K562 (cell line): ENCODE measurements around the gene DTNBP1. TPM values are rescaled to one million over a fixed set of nuclear protein-coding genes. Genes with fewer than 3 reads are reported as not detected.
A peak's percentile ranks its signal among the peaks of the same experiment; 100 is the strongest.

Experiments used
- ATAC-seq: fragments of 200-7000 bp; cut with Tn5 transposase; 3 replicates; pipeline ENCODE4 v1.9.1; 2020; ENCODE audit warnings: moderate library complexity
- BruUV-seq: library from RNA; stranded (reverse); fragments of 400-500 nt; replicated peaks from 2 replicates; lab custom pipeline; 2021; lab: Mats Ljungman, UMichigan
- CTCF ChIA-PET: fragments of 300-600 bp; formaldehyde crosslinking; extraction: SDS; loops from one replicate; lab custom pipeline; 2021; ENCODE audit warnings: low intra/inter-chr PET ratio; lab: Yijun Ruan, JAX
- POLR2A ChIA-PET: fragments of 300-600, 350-650 bp; sonication (Branson Sonifier 250); formaldehyde crosslinking; extraction: SDS; loops from one replicate; lab custom pipeline; 2021; ENCODE audit warnings: antibody characterized with exemption, inconsistent platforms; lab: Yijun Ruan, JAX
- DNase-seq, 4 experiments: peaks; one replicate each; pipeline versions ENCODE4 v3.0.0 to v3.0.0-alpha.2; 2011 to 2018; ENCODE audit warnings: low spot score in 3 of 4, mixed read lengths in 3 of 4; ENCODE audit errors: extremely low read depth in 1 of 4
- FAIRE-seq: peaks from 2 replicates; lab custom pipeline; 2011; peaks lifted over from hg19 to GRCh38; lab: Jason Lieb, UNC
- H2AFZ ChIP-seq: 2 replicates; pipeline ENCODE4 v1.6.0; 2011; ENCODE audit warnings: low read depth, low read length, control low read depth, inconsistent platforms
- H3K27ac ChIP-seq: fragments of 200-600 bp; 3 replicates; pipeline ENCODE4 v1.8.0; 2011; ENCODE audit warnings: low read depth, mild to moderate bottlenecking, control low read depth, inconsistent platforms, low read length, moderate library complexity, mixed read lengths; ENCODE audit errors: extremely low read depth
- H3K27me3 ChIP-seq, 2 experiments: fragments of 300-600 bp in 1 of 2; 2 replicates in 1 of 2; 3 replicates in 1 of 2; pipeline versions ENCODE4 v1.6.0 to v1.8.0; 2011; ENCODE audit warnings: inconsistent platforms in 2 of 2, low read length in 2 of 2, mild to moderate bottlenecking in 1 of 2, mixed read lengths in 1 of 2, moderate library complexity in 1 of 2; ENCODE audit not compliant: control insufficient read depth in 2 of 2, insufficient read depth in 2 of 2
- H3K36me3 ChIP-seq: fragments of 300-600 bp; 3 replicates; pipeline ENCODE4 v1.8.0; 2011; ENCODE audit warnings: mild to moderate bottlenecking, low read length, inconsistent platforms; ENCODE audit not compliant: control insufficient read depth, insufficient read depth
- H3K4me1 ChIP-seq, 2 experiments: fragments of 200-600 bp in 1 of 2; replicated peaks in 1 of 2; 2 replicates in 1 of 2; 3 replicates in 1 of 2; pipeline versions ENCODE4 v1.5.1 to v1.8.0; 2011; ENCODE audit warnings: inconsistent platforms in 2 of 2, low read length in 2 of 2, mild to moderate bottlenecking in 1 of 2, mixed read lengths in 1 of 2, moderate library complexity in 1 of 2; ENCODE audit not compliant: control insufficient read depth in 2 of 2, insufficient read depth in 2 of 2
- H3K4me2 ChIP-seq: 2 replicates; pipeline ENCODE4 v1.6.1; 2011; ENCODE audit warnings: low read length, control low read depth, inconsistent platforms, mixed read lengths; ENCODE audit not compliant: insufficient read depth
- H3K4me3 ChIP-seq: fragments of 200-600 bp; sonication (generic), shearing (Covaris generic); 2 replicates; pipeline ENCODE4 v1.5.1; 2016; ENCODE audit warnings: control low read depth, inconsistent platforms
- H3K79me2 ChIP-seq: fragments of 200-600 bp; 3 replicates; pipeline ENCODE4 v1.8.0; 2011; ENCODE audit warnings: low read length, inconsistent platforms; ENCODE audit not compliant: control insufficient read depth, insufficient read depth
- H3K9ac ChIP-seq, 2 experiments: 2 replicates each; pipeline versions ENCODE4 v1.6.0 to v1.6.1; 2011; ENCODE audit warnings: low read depth in 2 of 2, low read length in 2 of 2, control low read depth in 1 of 2, inconsistent platforms in 1 of 2, mild to moderate bottlenecking in 1 of 2, mixed read lengths in 1 of 2; ENCODE audit not compliant: insufficient read depth in 1 of 2
- H3K9me1 ChIP-seq: one replicate; pipeline ENCODE4 v1.6.0; 2011; ENCODE audit warnings: inconsistent platforms, mild to moderate bottlenecking, low read length, moderate library complexity; ENCODE audit not compliant: control insufficient read depth, insufficient read depth
- H3K9me3 ChIP-seq: replicated peaks from 2 replicates; pipeline ENCODE4 v1.5.1; 2011; ENCODE audit warnings: low read depth, low read length, inconsistent platforms; ENCODE audit not compliant: control insufficient read depth, insufficient read depth
- H4K20me1 ChIP-seq: replicated peaks from 2 replicates; pipeline ENCODE4 v1.6.1; 2011; ENCODE audit warnings: low read length, inconsistent platforms, mixed read lengths; ENCODE audit not compliant: control insufficient read depth, insufficient read depth
- CBFA2T3 ChIP-seq: fragments of 450-650 bp; IDR thresholded peaks from 2 replicates; pipeline ENCODE4 v1.6.1; 2017
- DNMT1 ChIP-seq: fragments of 450-650 bp; IDR thresholded peaks from 2 replicates; pipeline ENCODE4 v1.6.1; 2016; ENCODE audit warnings: antibody characterized with exemption, mild to moderate bottlenecking
- EP400 ChIP-seq: fragments of 450-650 bp; IDR thresholded peaks from 2 replicates; pipeline ENCODE4 v1.6.1; 2017; ENCODE audit warnings: antibody characterized with exemption, mild to moderate bottlenecking, moderate library complexity
- ZBTB7A ChIP-seq: IDR thresholded peaks from 2 replicates; pipeline ENCODE4 v1.6.1; 2011; ENCODE audit warnings: low read depth, mild to moderate bottlenecking, low read length, moderate library complexity, borderline replicate concordance; ENCODE audit not compliant: control insufficient read depth
- WGBS: fragments of 100-300 bp; shearing (Covaris generic); methylation state at CpG from one replicate; pipeline ENCODE4 v1.1.6; 2016; ENCODE audit warnings: low coverage, mixed read lengths; ENCODE audit not compliant: insufficient coverage; ENCODE audit errors: missing lambda C conversion rate; 5-methylcytosine and 5-hydroxymethylcytosine counted together
- in situ Hi-C: fragments of 300-500 bp; cut with MboI; formaldehyde crosslinking; loops from 4 replicates; pipeline ENCODE4 v1.15.0; 2018; ENCODE audit warnings: inconsistent platforms, mixed read lengths
- intact Hi-C: fragments of 100-400 bp; cut with micrococcal nuclease; formaldehyde crosslinking; loops from 2 replicates; pipeline ENCODE4 v1.14.2; 2022
- polyA plus RNA-seq, 8 experiments: library from polyadenylated mRNA; depleted of rRNA in 4 of 8; stranded (reverse) in 5 of 8; unstranded in 3 of 8; fragments of >200 nt; fragmentation: Nextera tagmentation in 2 of 8; fragmentation: Illumina TruSeq in 1 of 8; extraction: Ambion mirVana in 2 of 8; extraction: Trizol in 1 of 8; gene quantifications; 2 replicates each; pipeline versions ENCODE4 v1.2.1 to v1.2.3, GENCODE V29; 2011 to 2014; ENCODE audit warnings: inconsistent platforms in 1 of 8, missing spikeins in 1 of 8
- total RNA-seq, 7 experiments: library from RNA; depleted of rRNA in 6 of 7; stranded (reverse); fragments of >200 nt in 6 of 7; fragmentation: Illumina TruSeq in 2 of 7; extraction: Trizol in 2 of 7; gene quantifications; 2 replicates each; pipeline versions ENCODE4 v1.2.1 to v1.2.3, GENCODE V29; 2011 to 2021; ENCODE audit warnings: low replicate concordance in 1 of 7

DTNBP1 gene
- total and polyA plus RNA-seq, 9 of the 15 experiments (the other 6 are each of a cell fraction or from before 2014, with no cell fraction given) = 16.7 to 54.5 (median 21.4) TPM

GRCh38 chr6:15510536-15511247 lies 152.1 kb downstream of the DTNBP1 start:
- DNase-seq (no peak), FAIRE-seq (no peak), ATAC-seq (no peak)
- Histone ChIP-seq H3K4me1 (peaks cover 23 to 39% of the 10 kb centered on the region in 2 experiments), H3K9me3 (no peaks in the 10 kb centered on the region), H3K9me1 (no peaks in the 10 kb centered on the region), H3K4me3 (no peak overlapping the region), H3K79me2 (peaks cover 7% of the 10 kb centered on the region; the same call in 2 of the 3 replicates), H3K9ac (peak overlapping the region; percentile 50 to 72; a peak in 2 of 4 replicates), H3K27me3 (no peaks in the 10 kb centered on the region), H3K27ac (peak overlapping the region; percentile 95), H3K4me2 (no peak overlapping the region), H2AFZ (no peak overlapping the region), H3K36me3 (peaks cover 91% of the 10 kb centered on the region), H4K20me1 (no peaks in the 10 kb centered on the region)
- in situ Hi-C loops (no loop called here), intact Hi-C loops (no loop called here)
- CTCF ChIA-PET = no interaction called here
- TF ChIP-seq DNMT1 (no peak), CBFA2T3 (0 out of 2 replicates have a peak, but pooled peaks have one; percentile 9)
- no TSS peak for BruUV-seq
- 86% methylated on average over 16 of the region's 16 CpGs for WGBS
- POLR2A ChIA-PET = no interaction called here

GRCh38 chr6:15510121-15510520 lies 152.7 kb downstream of the DTNBP1 start:
- intact Hi-C loops = no loop called here
- H3K4me3 ChIP-seq = no peak overlapping the region
- peak overlapping the region; percentile 95 for H3K27ac ChIP-seq
- BruUV-seq = no TSS peak
- DNase-seq (no peak), ATAC-seq (no peak), FAIRE-seq (no peak)
- 89% methylated on average over 5 of the region's 6 CpGs for WGBS
- no peaks in the 10 kb centered on the region for H3K9me3 ChIP-seq
- H3K9me1 ChIP-seq = no peaks in the 10 kb centered on the region
- H4K20me1 ChIP-seq = no peaks in the 10 kb centered on the region
- peaks cover 23 to 39% of the 10 kb centered on the region in 2 experiments for H3K4me1 ChIP-seq
- H3K4me2 ChIP-seq = no peak overlapping the region
- peaks cover 7% of the 10 kb centered on the region; the same call in 2 of the 3 replicates for H3K79me2 ChIP-seq
- in situ Hi-C loops = no loop called here
- peak overlapping the region; percentile 50 to 72; a peak in 3 of 4 replicates for H3K9ac ChIP-seq
- H3K27me3 ChIP-seq = no peaks in the 10 kb centered on the region
- H3K36me3 ChIP-seq = peaks cover 92% of the 10 kb centered on the region
- ChIA-PET POLR2A (no interaction called here), CTCF (no interaction called here)
- no peak overlapping the region for H2AFZ ChIP-seq
- no peak for TF ChIP-seq EP400
- peak; percentile 37; the same call in 1 of the 2 replicates for TF ChIP-seq ZBTB7A
